ENCODE data around the gene CEP76.
A peak's percentile ranks its signal among the peaks of the same experiment; 100 is the strongest.
"Not testable (repeated sequence)": the region's sequence is repeated elsewhere in the genome, so short reads cannot be mapped to it uniquely, and the experiment has no call there.

The CEP76 gene

DNA sequence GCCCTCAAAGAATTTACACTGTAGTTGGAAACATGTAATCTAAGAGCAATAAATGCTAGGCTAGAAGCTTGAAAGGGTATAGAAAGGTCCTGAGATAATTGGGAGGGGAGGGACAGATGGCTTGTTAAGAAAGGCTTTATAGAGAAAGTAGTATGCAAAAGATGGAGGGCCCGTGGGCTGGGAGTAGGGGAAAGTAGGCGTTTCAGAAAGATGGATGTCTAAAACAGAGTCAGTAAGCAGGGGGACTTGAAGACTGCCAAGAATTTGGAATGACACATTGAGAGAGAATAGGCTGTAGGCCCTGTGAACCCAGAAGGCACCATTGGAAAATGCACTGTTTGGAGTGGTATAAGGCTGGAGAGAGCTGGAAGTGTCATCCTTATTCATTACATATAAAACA is 1.1 kb upstream of the CEP76 start:
- DNase-seq, result no peak

DNA sequence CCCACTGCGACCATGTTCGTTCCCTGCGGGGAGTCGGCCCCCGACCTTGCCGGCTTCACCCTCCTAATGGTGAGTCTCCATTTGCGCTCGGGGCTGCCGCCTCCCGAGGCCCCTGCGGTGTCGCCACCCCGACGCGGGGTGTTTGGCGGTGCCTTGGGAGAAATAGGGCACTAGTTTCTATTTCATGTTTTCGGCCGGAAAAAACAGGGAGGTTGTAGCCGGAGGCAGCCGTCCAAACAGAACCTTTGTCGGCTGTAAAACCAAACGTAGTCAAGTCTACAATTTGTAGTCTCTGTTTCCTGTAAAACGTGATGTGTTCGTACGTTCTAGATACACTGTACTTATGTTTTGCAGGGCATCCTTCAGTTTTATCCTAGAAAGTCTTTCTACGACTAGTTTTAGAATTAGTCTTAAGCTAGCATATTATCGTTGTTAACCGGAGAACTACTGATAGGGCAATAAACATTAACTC is 609 bp upstream of the CEP76 start:
- no peak for DNase-seq

DNA sequence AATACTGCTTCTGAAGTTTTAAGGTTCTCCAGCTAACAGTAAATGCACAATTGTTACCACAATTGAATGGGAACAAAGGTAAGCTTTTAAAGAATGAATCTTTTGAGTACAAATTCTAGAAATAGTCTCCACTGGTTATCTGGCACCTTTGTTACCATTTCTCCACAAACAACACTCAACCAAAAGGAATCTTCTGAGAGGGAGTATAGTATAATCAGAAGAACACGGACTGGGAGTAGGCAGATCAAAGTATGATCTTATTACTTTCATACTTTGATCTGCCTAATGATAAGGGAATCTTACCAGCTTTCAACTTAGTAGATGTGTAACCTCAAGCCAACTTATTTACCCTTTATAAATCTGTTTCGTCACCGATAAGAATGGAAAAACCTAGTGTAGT is 1.4 kb downstream of the CEP76 start:
- no peak for DNase-seq

GRCh38 chr18:12699747-12700146 is 2.8 kb downstream of the CEP76 start:
- no peak for DNase-seq

DNA sequence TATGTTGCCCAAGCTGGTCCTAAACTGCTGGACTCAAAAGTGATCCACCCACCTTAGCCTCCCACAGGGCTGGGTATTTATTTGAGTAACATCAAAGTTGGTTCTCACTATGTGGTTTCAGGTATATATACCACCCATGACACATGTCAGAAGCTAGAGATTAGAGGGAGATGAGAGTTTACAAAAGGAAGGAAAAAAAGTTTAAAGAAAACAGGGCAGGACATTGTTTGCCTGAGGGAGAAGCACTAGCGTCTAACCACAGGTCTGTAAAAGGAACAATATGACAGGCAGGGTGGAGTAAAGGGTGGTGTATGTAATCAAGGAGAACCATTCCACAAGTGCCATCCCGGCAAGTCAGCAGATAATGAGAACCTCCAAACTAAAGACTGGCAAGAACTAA is 8.5 kb downstream of the CEP76 start:
- DNase-seq, result no peak

DNA sequence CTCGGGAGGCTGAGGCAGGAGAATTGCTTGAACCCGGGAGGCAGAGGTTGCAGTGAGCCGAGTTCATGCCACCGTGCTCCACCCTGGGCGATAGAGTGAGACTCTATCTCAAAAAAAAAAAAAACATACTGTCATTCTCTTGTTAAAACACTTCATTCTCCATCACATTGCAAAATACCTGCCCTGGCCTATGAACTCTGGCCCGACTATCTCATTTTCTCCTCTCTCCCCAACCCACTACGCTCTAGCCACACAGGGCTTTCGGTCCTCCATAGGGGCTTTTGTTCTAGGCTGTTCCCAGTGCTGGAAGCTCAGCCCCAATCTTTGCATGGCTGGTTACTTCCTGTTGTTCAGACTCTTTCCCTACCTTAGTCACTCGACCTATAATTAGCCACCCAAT is 10.3 kb downstream of the CEP76 start:
- DNase-seq, result no peak

GRCh38 chr18:12689256-12689850 is 13.2 kb downstream of the CEP76 start:
- DNase-seq, result no peak

DNA sequence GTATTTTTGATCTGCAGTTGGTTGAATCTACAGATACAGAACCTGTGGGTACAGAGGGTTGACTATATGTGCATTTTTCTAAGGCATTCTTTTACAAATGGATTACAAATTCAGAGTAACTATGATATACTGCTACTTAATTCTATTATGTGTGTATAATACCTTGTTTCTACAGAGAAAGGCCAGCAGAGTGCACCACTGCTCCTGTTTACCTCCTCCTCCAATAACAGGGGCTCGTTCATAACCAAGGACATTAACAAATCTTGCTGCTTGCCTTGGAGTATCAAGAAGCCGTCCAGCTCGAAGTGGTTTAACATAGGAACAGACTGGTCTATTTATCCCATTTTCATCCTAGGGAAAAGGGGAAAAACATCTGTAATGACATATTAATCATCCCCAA is 16.4 kb downstream of the CEP76 start:
- DNase-seq, result no peak

DNA sequence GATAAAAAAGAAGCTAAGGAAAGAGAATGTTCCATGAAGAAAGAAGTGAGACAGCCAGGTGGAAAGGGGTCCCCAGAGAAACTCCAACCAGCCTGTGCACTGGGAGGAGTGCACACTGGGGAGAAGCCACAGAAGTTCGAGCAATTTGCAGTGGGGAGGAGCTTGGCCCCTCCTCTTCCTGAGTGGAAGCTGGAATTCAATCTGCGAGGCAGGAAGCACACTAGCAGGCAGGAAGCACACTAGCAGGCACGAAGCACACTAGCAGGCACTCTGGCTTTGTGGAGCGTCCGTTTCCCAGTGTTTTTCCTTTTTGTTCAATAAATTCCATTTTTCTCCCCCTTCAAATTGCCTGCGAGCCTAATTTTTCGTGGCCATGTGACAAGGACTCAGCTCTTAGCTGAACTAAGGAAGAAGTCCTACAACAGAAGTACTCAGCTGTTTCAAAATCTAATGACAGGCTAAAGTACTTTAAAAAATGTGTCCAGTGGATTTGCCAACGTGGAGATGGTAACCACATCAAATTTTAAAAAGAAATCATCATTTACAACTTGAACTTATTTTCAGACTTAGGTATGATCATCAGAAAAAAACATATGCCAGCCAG is 23.2 kb downstream of the CEP76 start:
- no peak for DNase-seq

DNA sequence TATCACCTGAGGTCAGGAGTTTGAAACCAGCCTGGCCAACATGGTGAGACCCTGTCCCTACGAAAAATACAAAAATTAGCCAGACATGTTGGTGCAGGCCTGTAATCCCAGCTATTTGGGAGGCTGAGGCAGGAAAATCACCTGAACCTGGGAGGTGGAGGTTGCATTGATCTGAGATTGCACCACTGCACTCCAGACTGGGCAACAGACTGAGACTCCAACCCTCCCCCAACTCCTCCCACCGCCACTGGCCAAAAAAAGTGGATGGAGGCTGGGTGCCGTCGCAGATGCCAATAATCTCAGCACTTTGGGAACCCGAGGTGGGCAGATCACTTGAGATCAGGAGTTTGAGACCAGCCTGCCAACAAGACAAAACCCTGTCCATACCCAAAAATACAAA is 34.5 kb downstream of the CEP76 start:
- DNase-seq, result no peak

- no peak for DNase-seq
Measured at GRCh38 chr18:12659904-12660605, 42.5 kb downstream of the CEP76 start.

DNA sequence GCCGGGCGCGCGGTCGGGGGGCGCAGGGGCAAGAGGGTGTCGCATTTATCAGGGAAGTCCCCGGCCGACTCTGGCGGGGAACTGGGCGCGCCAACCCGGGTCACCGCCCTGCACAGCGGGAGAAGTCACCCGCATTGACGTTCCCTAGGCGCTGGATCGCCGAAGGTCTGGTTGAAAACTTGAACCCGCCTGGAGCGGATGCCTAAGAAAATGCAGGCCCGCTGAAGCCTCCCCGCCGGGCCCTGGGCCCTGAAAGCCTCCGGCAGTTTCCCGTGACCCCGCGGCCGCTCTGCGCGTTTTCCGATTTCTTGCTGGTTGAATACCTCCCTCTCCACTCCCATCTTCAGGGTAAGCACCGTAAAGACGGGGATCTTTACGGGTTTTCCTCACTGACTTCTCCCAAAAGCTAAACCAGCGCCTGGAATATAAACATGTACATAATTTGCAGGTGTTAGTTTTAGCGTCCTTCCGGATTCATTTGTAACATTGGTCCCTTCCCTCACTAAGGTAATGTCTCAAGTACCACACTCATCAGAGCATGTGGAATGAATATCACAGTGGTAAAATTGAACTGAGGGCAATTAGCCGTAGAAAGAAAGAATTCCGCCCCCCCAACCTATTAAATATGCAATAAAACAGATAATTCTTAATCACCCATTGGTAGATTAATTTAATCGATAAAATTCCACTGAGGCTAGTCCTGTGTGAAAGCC is 43.9 kb downstream of the CEP76 start:
- DNase-seq, result no peak

- DNase-seq, result peak; percentile 8
Measured at GRCh38 chr18:12657684-12658425, 44.7 kb downstream of the CEP76 start, which contains the start of gene SPIRE1. SPIRE1 (minus strand) TSS chr18:12658107; CDS start chr18:12657866, 241 bp downstream.

DNA sequence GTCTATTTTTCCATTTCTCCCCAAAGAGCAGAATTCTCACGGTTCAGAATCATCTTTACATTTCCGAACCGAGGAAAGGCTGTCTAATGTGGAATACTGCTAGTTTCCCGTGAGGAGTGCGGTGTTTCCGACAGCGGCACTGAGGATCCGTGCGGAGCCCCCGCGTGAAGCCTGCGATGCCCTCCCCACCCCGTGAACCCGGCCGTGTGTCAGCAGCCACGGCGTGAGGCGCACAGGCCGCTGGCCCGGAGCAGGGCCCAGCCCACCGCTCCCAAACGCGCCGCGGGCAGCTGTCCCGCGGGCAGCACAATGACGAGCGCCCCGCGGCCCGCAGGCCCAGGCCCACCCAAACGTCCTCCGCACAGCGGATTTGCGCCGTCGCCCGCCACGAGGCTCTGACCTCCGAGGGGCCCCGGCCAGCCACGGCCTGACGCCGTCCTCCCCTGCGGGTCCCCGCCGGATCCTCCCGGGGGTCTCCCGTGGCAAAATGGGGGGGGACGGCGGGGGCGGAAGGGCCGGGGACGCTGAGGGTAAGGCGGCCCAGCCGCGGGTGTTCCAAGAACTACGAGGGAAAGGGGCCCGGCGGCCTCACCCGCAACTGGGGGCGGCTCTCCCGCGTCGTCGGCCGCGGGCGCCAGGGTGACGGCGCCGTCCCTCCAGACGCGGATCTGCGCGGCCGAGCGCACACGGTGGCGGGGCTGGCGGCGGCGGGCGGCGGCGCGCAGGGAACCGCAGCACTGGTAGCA is 45.4 kb downstream of the CEP76 start:
- DNase-seq, result no peak

DNA sequence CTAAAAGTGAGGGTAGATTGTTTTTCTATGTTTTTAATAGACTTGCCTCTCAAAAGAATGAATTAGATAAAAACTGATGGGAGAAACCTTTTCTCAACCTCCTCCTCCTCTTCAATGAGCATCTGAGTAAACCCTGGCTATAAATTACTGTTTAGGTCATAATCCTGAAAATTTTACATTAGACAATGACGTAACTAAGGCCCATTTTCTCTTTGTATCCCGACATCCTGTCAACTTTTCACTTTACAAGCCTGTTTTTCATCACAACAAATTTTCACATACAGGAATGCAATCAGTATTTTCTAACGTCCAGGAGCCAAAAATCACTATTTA is 46.0 kb downstream of the CEP76 start:
- no peak for DNase-seq

GRCh38 chr18:12654971-12655370 is 47.6 kb downstream of the CEP76 start:
- DNase-seq, result no peak

DNA sequence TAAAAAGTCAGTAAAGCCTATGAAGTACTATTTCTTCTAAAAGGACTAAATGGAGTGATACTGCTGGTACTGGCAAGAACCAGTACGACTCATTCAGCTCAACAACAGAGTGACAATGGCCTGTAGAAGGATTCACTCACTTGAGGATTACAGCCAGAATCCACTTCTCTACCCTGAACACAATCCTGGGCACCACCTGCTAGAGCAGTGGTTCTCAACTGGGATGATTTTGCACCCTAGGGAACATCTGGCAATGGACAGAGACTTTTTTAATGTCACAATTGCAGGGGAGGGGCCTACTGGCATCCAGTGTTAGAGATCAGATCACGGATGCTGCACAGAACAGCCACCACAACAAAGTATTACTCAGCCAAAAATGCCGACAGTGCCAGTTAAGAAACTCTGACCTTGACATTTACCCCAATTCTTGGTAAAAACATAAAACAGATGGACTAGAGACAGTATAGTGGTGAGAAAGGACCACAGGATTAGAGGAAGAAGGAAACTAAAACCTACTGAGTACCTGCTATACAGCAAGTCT is 49.6 kb downstream of the CEP76 start:
- DNase-seq, result no peak

DNA sequence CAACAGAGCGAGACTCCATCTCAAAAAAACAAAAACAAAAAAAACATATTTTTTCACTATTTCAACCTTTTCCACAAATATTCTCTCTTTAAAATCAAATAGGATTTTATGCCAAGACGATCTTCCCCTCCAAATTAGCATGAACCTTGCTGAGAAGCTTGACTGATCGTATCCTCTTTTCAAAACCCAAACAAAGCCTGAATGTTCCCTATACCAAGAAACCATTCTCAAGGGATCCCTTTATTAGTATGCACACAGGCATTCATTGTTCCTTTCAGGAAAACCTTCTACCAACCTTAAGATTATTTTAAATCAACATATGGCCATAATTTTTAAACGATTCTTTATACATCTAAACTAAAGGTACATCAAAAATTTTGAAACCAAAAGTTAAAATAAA is 50.9 kb downstream of the CEP76 start:
- no peak for DNase-seq

GRCh38 chr18:12647773-12648172 is 54.8 kb downstream of the CEP76 start:
- no peak for DNase-seq

DNA sequence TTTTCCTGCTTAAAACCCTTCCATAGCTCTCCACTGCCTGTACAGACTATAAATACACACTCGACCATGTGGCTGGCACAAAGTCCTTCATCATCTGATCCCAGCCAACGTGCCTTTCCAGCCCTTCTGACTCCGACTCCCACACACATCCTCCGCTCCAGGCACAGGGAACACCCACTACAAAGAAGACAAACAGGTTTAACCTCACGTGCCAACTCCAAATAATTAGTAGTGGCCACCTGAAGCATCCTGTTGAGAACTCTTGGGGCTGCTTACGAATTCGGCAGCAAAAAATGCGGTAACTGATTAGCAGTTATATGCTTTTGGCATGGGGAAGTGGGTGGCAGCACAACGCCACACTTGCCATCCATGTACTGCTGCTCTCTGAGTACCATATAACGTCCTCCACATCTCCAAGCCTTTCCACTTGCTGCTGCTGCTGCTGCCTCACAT is 56.7 kb downstream of the CEP76 start:
- DNase-seq, result no peak

DNA sequence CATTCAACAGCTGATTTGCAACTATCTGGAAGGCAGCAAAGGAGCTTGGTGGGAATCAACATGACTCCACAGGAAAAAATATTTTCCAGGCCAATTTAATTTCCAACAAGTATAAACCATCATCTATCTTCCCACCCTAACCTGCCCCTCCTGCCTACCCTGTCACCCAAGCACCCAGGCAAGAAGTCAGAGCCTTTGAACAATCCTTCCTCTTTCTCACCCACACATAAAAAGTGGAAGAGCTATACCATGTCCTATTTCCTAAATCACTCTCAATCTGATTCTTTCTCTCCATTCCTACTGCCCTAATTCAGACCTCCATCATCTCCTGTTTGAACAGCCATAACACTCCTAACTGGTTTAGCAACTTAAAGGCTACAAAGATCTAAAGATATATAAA is 57.3 kb downstream of the CEP76 start:
- no peak for DNase-seq

- DNase-seq, result not testable (repeated sequence)
Measured at GRCh38 chr18:12643756-12644155, 58.8 kb downstream of the CEP76 start.

Measured in activated CD4-positive, alpha-beta T cell treated with anti-CD3 and anti-CD28 coated beads for 1 hour (primary cell).